Stimulated activated CD8-positive, alpha-beta memory T cell treated with anti-CD3 and anti-CD28 coated beads, Interleukin-12 subunit alpha, Interleukin-12 subunit beta, amount 100 ng/mL, for 1 hour (primary cell): ENCODE results near the gene DSC2.
"Not testable (repeated sequence)": the region's sequence is repeated elsewhere in the genome, so short reads cannot be mapped to it uniquely, and the experiment has no call there.

Source experiments
- DNase-seq: peaks from one replicate; pipeline ENCODE4 v3.0.0-alpha.2; 2020; ENCODE audit warnings: low read depth

DSC2 gene

GRCh38 chr18:31043709-31044108 lies 58.5 kb downstream of the DSC2 start:
- no peak for DNase-seq

- no peak for DNase-seq
These were observed 59.6 kb downstream of the DSC2 start, which contains the start of gene DSC3 for GRCh38 chr18:31042406-31043181. DSC3 (minus strand) TSS chr18:31042742; CDS start chr18:31042660, 82 bp downstream.

- DNase-seq, result no peak
These were observed 60.2 kb downstream of the DSC2 start for GRCh38 chr18:31042084-31042405.

- DNase-seq, result no peak
These were observed 60.7 kb downstream of the DSC2 start for GRCh38 chr18:31041271-31042083.

- DNase-seq, result no peak
These were observed 61.4 kb downstream of the DSC2 start for GRCh38 chr18:31040686-31041270.

- no peak for DNase-seq
These were observed 62.8 kb downstream of the DSC2 start for GRCh38 chr18:31039426-31039825.

- DNase-seq, result not testable (repeated sequence)
These were observed 64.5 kb downstream of the DSC2 start for GRCh38 chr18:31037686-31038085.

GRCh38 chr18:31034541-31034940 lies 67.7 kb downstream of the DSC2 start:
- no peak for DNase-seq

- DNase-seq, result no peak
These were observed 71.5 kb downstream of the DSC2 start for GRCh38 chr18:31030574-31031278.

GRCh38 chr18:31015715-31016434 lies 86.3 kb downstream of the DSC2 start:
- DNase-seq, result no peak

GRCh38 chr18:31011455-31011854 lies 90.8 kb downstream of the DSC2 start:
- DNase-seq, result not testable (repeated sequence)

- DNase-seq, result no peak
These were observed 91.6 kb downstream of the DSC2 start for GRCh38 chr18:31010601-31011000.
